SU-DHL-6 (cell line): Measurements from ENCODE around the gene CETP.

ENCODE experiments used
- H2AFZ ChIP-seq: fragments of 200-600 bp; sonication (generic); 2 replicates; pipeline ENCODE4 v1.6.1; 2014; ENCODE audit warnings: low read depth, mild to moderate bottlenecking, moderate library complexity, mixed read lengths, antibody characterized with exemption, low read length; ENCODE audit not compliant: severe bottlenecking
- H3F3A ChIP-seq: fragments of 200-600 bp; shearing (Covaris generic); 2 replicates; pipeline ENCODE4 v1.6.0; 2016; ENCODE audit warnings: antibody characterized with exemption, mild to moderate bottlenecking; ENCODE audit not compliant: insufficient read depth
- H3K27ac ChIP-seq: fragments of 200-600 bp; sonication (generic); 2 replicates; pipeline ENCODE4 v1.5.1; 2016; ENCODE audit warnings: low read depth, mild to moderate bottlenecking, low read length, moderate library complexity, mixed read lengths
- H3K27me3 ChIP-seq: fragments of 200-600 bp; sonication (generic), shearing (Covaris generic); 2 replicates; pipeline ENCODE4 v1.6.0; 2014; ENCODE audit warnings: mild to moderate bottlenecking, low read length
- H3K36me3 ChIP-seq: fragments of 200-600 bp; sonication (generic); 2 replicates; pipeline ENCODE4 v1.6.1; 2014; ENCODE audit warnings: mild to moderate bottlenecking, low read length, mixed read lengths
- H3K4me2 ChIP-seq: fragments of 300-600, 200-600 bp; shearing (Covaris generic), sonication (generic); 2 replicates; pipeline ENCODE4 v1.6.0; 2014; ENCODE audit warnings: low read length, low read depth, mild to moderate bottlenecking; ENCODE audit not compliant: poor library complexity, severe bottlenecking
- H3K4me3 ChIP-seq: fragments of 200-600 bp; sonication (generic); 2 replicates; pipeline ENCODE4 v1.5.1; 2014; ENCODE audit warnings: antibody characterized with exemption, low read length, mild to moderate bottlenecking, mixed read lengths; ENCODE audit not compliant: insufficient read depth, poor library complexity, severe bottlenecking
- H3K79me2 ChIP-seq: fragments of 200-600 bp; sonication (generic); 2 replicates; pipeline ENCODE4 v1.6.1; 2014; ENCODE audit warnings: mild to moderate bottlenecking, low read length, moderate library complexity; ENCODE audit not compliant: insufficient read depth
- H3K9ac ChIP-seq: fragments of 200-600 bp; sonication (generic); 2 replicates; pipeline ENCODE4 v1.7.0; 2014; ENCODE audit warnings: mild to moderate bottlenecking, low read length
- H3K9me2 ChIP-seq: fragments of 200-600 bp; sonication (generic); replicated peaks from 2 replicates; pipeline ENCODE4 v1.6.1; 2014; ENCODE audit warnings: low read length; ENCODE audit not compliant: insufficient read depth
- H3K9me3 ChIP-seq: fragments of 200-600 bp; sonication (generic); 2 replicates; pipeline ENCODE4 v1.6.1; 2014; ENCODE audit warnings: low read length, mixed read lengths; ENCODE audit not compliant: insufficient read depth
- H4K20me1 ChIP-seq: fragments of 200-600 bp; sonication (generic); 2 replicates; pipeline ENCODE4 v1.6.1; 2014; ENCODE audit warnings: low read depth, mild to moderate bottlenecking, antibody characterized with exemption, low read length, moderate library complexity, mixed read lengths
- CTCF ChIP-seq: fragments of 200-600 bp; sonication (generic); IDR thresholded peaks from one replicate; pipeline ENCODE4 v1.5.1; 2017; ENCODE audit warnings: antibody characterized with exemption, mild to moderate bottlenecking, low read length, moderate library complexity; ENCODE audit not compliant: insufficient read depth, poor library complexity, severe bottlenecking
- EZH2phosphoT487 ChIP-seq: fragments of 200-600 bp; sonication (generic), shearing (Covaris generic); conservative IDR thresholded peaks from 2 replicates; pipeline ENCODE4 v1.6.1; 2018; ENCODE audit warnings: mild to moderate bottlenecking, antibody characterized with exemption, low read length, moderate library complexity, mixed read lengths

Gene CETP

DNA sequence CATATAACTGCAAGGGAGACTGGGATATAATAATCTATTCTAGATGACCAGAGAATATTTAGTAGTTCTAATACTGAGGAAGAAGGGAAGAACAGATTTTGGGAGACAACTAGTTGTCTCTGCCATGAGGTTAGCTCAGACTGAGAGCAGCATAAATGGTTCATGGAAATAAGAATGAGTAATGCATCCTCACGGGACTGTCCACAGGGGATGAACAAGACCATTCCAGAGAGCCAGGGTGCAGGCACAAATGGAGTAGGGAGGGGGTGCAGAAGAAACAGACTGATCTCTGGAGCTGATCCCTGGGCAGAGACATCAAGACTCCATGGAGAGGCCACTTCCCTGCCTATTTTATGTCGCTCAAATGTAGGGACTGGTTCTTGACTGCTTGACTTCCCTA lies 58.0 kb downstream of the CETP start:
- Histone ChIP-seq H3K36me3 (no peaks in the 10 kb centered on the region), H3K9me3 (no peaks in the 10 kb centered on the region)

GRCh38 chr16:57020651-57021050 lies 58.9 kb downstream of the CETP start:
- Histone ChIP-seq H3K9me2 (no peaks in the 10 kb centered on the region), H3K27ac (no peak overlapping the region), H2AFZ (no peak overlapping the region), H3K9ac (no peak overlapping the region), H3K27me3 (no peaks in the 10 kb centered on the region), H3K36me3 (no peaks in the 10 kb centered on the region), H3K4me3 (no peak overlapping the region), H3K79me2 (no peaks in the 10 kb centered on the region), H3K4me2 (no peak overlapping the region), H3F3A (no peaks in the 10 kb centered on the region), H4K20me1 (no peaks in the 10 kb centered on the region), H3K9me3 (no peaks in the 10 kb centered on the region)
- no peak for TF ChIP-seq EZH2phosphoT487
- no peak for TF ChIP-seq CTCF

More for the DNA sequence above, 58.0 kb downstream of the CETP start:
- Histone ChIP-seq H3K9ac (no peak overlapping the region), H3K27me3 (no peaks in the 10 kb centered on the region), H3K4me2 (no peak overlapping the region), H2AFZ (no peak overlapping the region), H3K27ac (no peak overlapping the region), H3K9me2 (no peaks in the 10 kb centered on the region), H3K79me2 (no peaks in the 10 kb centered on the region), H3K4me3 (no peak overlapping the region), H4K20me1 (no peaks in the 10 kb centered on the region), H3F3A (no peaks in the 10 kb centered on the region)
- no peak for TF ChIP-seq EZH2phosphoT487
- no peak for TF ChIP-seq CTCF

DNA sequence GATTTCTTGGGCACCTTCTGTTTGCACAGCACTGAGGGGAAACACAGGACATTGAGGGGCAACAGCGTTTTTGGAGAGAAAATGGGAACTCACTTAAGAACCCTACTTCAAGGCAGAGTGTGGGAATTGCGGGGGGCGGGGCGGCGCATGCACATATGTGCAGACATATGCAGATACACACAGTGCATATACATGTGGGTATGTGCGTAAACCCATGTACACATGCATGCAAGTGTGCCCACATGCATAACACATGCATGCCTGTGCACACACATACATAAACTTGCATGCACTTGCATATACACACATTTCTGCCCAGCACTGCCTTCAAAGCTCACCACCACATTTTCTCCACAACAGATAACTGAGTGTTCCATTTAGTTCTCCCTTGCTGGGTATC lies 60.0 kb downstream of the CETP start:
- Histone ChIP-seq H3K4me3 (no peak overlapping the region), H3F3A (no peaks in the 10 kb centered on the region), H3K79me2 (no peaks in the 10 kb centered on the region), H3K4me2 (no peak overlapping the region), H3K36me3 (no peaks in the 10 kb centered on the region), H4K20me1 (no peaks in the 10 kb centered on the region), H3K9me2 (no peaks in the 10 kb centered on the region), H3K27ac (no peak overlapping the region), H3K9me3 (no peaks in the 10 kb centered on the region), H3K9ac (no peak overlapping the region), H3K27me3 (no peaks in the 10 kb centered on the region), H2AFZ (no peak overlapping the region)
- TF ChIP-seq CTCF (no peak), EZH2phosphoT487 (no peak)
